Activated CD8-positive, alpha-beta memory T cell treated with anti-CD3 and anti-CD28 coated beads, Interleukin-2, amount 50 U/mL, for 48 hours (primary cell): ENCODE data around the gene FBXO48.

Experiments used
- DNase-seq: peaks from one replicate; pipeline ENCODE4 v3.0.0-alpha.2; 2020

The FBXO48 gene

GRCh38 chr2:68432696-68433658, 34.1 kb downstream of the FBXO48 start:
- no peak for DNase-seq

- DNase-seq: no peak
Measured at GRCh38 chr2:68431316-68431972, 35.6 kb downstream of the FBXO48 start.

GRCh38 chr2:68429311-68429826, 37.7 kb downstream of the FBXO48 start:
- DNase-seq: no peak

- no peak for DNase-seq
Measured at GRCh38 chr2:68428746-68429145, 38.3 kb downstream of the FBXO48 start.

GRCh38 chr2:68428126-68428525, 39.0 kb downstream of the FBXO48 start:
- DNase-seq: no peak

- DNase-seq: no peak
Measured at GRCh38 chr2:68426848-68427579, 40.1 kb downstream of the FBXO48 start.

- no peak for DNase-seq
Measured at GRCh38 chr2:68426446-68426845, 40.6 kb downstream of the FBXO48 start.

- no peak for DNase-seq
Measured at GRCh38 chr2:68425503-68425902, 41.6 kb downstream of the FBXO48 start.

GRCh38 chr2:68423966-68424650, 43.0 kb downstream of the FBXO48 start:
- no peak for DNase-seq

GRCh38 chr2:68420254-68420910, 46.7 kb downstream of the FBXO48 start:
- DNase-seq: no peak

GRCh38 chr2:68418855-68419254, 48.2 kb downstream of the FBXO48 start:
- no peak for DNase-seq

GRCh38 chr2:68418419-68418818, 48.7 kb downstream of the FBXO48 start:
- DNase-seq: no peak

- no peak for DNase-seq
Measured at GRCh38 chr2:68417926-68418325, 49.2 kb downstream of the FBXO48 start.

GRCh38 chr2:68416081-68416675, 50.9 kb downstream of the FBXO48 start:
- DNase-seq: no peak

GRCh38 chr2:68415521-68415920, 51.6 kb downstream of the FBXO48 start:
- DNase-seq: no peak

- no peak for DNase-seq
Measured at GRCh38 chr2:68414876-68415275, 52.2 kb downstream of the FBXO48 start.

- no peak for DNase-seq
Measured at GRCh38 chr2:68414452-68414851, 52.6 kb downstream of the FBXO48 start.

GRCh38 chr2:68413466-68413865, 53.6 kb downstream of the FBXO48 start:
- no peak for DNase-seq

GRCh38 chr2:68412127-68412819, 54.8 kb downstream of the FBXO48 start:
- no peak for DNase-seq

GRCh38 chr2:68411397-68412126, 55.5 kb downstream of the FBXO48 start:
- DNase-seq: no peak
